ENCODE results near the gene TTLL11.

The TTLL11 gene

DNA sequence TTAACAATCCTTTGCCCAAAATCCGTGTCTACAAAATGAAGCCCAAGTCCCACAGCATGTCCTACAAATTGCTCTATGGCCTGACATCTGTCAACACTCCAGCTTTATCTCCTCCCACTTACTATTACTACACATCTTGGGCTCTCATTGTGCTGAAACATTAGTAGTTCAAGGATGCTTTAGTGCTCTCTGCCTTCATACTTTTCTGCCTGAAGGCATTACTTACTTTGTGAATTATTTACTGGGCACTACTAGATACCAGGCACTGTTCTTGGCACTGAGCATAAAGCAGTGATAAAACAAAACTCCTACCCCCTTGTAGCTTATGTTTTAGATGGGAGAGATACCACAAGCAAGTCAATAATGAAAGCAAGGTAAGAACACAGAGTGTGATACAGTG is 113.4 kb downstream of the TTLL11 start:
- Mint-ChIP-seq H3K4me1 (no peaks in the 10 kb centered on the region), H3K27ac (no peak overlapping the region), H3K9me3 (peaks cover 10% of the 10 kb centered on the region), H3K36me3 (no peaks in the 10 kb centered on the region), H3K4me3 (no peak overlapping the region)
- ATAC-seq (no peak), DNase-seq (ENCODE audit: low spot score in 2 of 2) (no peak)

- no peak for DNase-seq (ENCODE audit: low spot score in 2 of 2)
- Mint-ChIP-seq H3K4me3 (no peak overlapping the region), H3K27ac (no peak overlapping the region), H3K9me3 (peaks cover 7% of the 10 kb centered on the region), H3K4me1 (no peaks in the 10 kb centered on the region), H3K36me3 (no peaks in the 10 kb centered on the region)
- ATAC-seq: peak; percentile 82
These were observed 116.4 kb downstream of the TTLL11 start for GRCh38 chr9:121976751-121977150.

- Mint-ChIP-seq H3K4me3 (no peak overlapping the region), H3K4me1 (no peaks in the 10 kb centered on the region), H3K27ac (peak overlapping the region; percentile 20), H3K36me3 (no peaks in the 10 kb centered on the region), H3K9me3 (peaks cover 2% of the 10 kb centered on the region)
- ATAC-seq (no peak), DNase-seq (ENCODE audit: low spot score in 2 of 2) (no peak)
These were observed 117.3 kb downstream of the TTLL11 start for GRCh38 chr9:121975801-121976277.

GRCh38 chr9:121974421-121974820 is 118.7 kb downstream of the TTLL11 start:
- H3K4me3 Mint-ChIP-seq: no peak overlapping the region
- H3K27ac Mint-ChIP-seq: no peak overlapping the region
- H3K4me1 Mint-ChIP-seq: no peaks in the 10 kb centered on the region
- no peak for DNase-seq (ENCODE audit: low spot score in 2 of 2)
- ATAC-seq: no peak
- H3K36me3 Mint-ChIP-seq: no peaks in the 10 kb centered on the region
- H3K9me3 Mint-ChIP-seq: no peaks in the 10 kb centered on the region

GRCh38 chr9:121972501-121972981 is 120.6 kb downstream of the TTLL11 start:
- ATAC-seq (no peak), DNase-seq (ENCODE audit: low spot score in 2 of 2) (no peak)
- Mint-ChIP-seq H3K27ac (no peak overlapping the region), H3K36me3 (no peaks in the 10 kb centered on the region), H3K4me3 (no peak overlapping the region), H3K4me1 (no peaks in the 10 kb centered on the region), H3K9me3 (no peaks in the 10 kb centered on the region)

GRCh38 chr9:121968056-121968455 is 125.1 kb downstream of the TTLL11 start:
- Mint-ChIP-seq H3K36me3 (no peaks in the 10 kb centered on the region), H3K9me3 (no peaks in the 10 kb centered on the region), H3K4me1 (no peaks in the 10 kb centered on the region), H3K27ac (no peak overlapping the region), H3K4me3 (no peak overlapping the region)
- DNase-seq (ENCODE audit: low spot score in 2 of 2) (no peak), ATAC-seq (no peak)

DNA sequence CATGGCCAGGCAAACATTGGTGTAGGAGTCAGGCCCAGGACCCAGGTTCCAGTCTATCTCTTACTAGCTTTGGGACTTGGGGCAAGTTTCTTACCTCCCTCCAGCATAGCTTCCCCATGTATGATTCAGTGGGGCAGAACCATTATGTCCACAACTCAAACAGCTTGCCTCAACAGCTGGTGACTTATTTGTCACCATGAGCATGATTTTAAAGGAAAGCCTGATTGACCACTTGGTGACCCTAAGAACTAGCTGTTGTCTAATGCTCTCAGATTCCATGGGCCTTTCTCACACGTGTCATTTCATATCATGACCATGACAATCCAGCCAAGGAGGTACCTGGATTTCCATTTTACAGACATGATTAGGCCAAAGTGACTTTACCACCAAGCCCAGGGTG is 126.4 kb downstream of the TTLL11 start:
- no peak for ATAC-seq
- Mint-ChIP-seq H3K4me1 (no peaks in the 10 kb centered on the region), H3K4me3 (no peak overlapping the region), H3K36me3 (no peaks in the 10 kb centered on the region), H3K27ac (no peak overlapping the region), H3K9me3 (no peaks in the 10 kb centered on the region)
- DNase-seq (ENCODE audit: low spot score in 2 of 2): no peak

DNA sequence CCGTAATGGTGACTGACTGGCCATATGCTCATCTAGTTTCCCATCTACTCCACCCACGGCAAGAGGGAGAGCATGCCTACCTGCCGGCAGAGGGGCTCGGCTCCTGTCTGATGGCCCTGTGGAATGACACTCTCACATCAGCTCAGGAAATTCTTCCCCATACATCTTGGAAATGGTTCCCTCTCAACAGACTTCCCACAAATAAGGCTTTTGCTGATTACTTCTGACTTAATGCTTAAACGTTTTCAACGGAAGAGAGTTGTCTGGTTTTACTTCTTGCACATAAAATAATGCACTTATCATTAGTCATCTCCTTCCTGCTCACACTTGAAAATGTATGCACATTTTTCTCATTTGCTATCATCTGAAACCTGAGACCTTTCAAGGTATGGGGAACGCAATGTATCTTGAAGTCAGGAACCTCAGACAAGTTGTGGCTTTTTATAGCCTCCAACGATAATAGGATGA is 129.5 kb downstream of the TTLL11 start:
- Mint-ChIP-seq H3K4me3 (no peak overlapping the region), H3K27ac (no peak overlapping the region), H3K36me3 (no peaks in the 10 kb centered on the region), H3K4me1 (no peaks in the 10 kb centered on the region), H3K9me3 (no peaks in the 10 kb centered on the region)
- DNase-seq (ENCODE audit: low spot score in 2 of 2) (no peak), ATAC-seq (no peak)

DNA sequence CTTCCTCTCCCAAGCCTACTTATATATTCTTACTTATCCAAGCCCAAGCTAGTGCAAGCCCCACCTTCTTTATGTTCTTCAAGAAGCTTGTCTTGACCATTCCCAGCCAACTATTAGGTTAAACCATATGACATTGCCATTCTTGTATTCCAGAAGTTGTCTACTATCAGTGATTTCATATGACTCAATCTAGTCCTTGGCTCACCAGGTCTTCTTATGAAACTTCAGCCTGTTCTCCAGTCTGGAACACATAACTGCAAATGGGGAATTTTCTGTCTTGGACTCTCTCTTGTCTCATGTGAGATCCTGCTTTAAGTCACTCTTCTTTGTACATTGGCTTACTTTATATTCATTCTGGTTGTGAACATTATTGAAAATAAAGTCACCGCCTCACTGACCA is 130.7 kb downstream of the TTLL11 start:
- DNase-seq (ENCODE audit: low spot score in 2 of 2) (no peak), ATAC-seq (no peak)
- H3K9me3 Mint-ChIP-seq: no peaks in the 10 kb centered on the region
- no peaks in the 10 kb centered on the region for H3K4me1 Mint-ChIP-seq
- no peak overlapping the region for H3K4me3 Mint-ChIP-seq
- no peaks in the 10 kb centered on the region for H3K36me3 Mint-ChIP-seq
- no peak overlapping the region for H3K27ac Mint-ChIP-seq

- ATAC-seq (no peak), DNase-seq (ENCODE audit: low spot score in 2 of 2) (no peak)
- H3K4me3 Mint-ChIP-seq: no peak overlapping the region
- H3K4me1 Mint-ChIP-seq: no peaks in the 10 kb centered on the region
- no peaks in the 10 kb centered on the region for H3K9me3 Mint-ChIP-seq
- no peaks in the 10 kb centered on the region for H3K36me3 Mint-ChIP-seq
- no peak overlapping the region for H3K27ac Mint-ChIP-seq
These were observed 132.4 kb downstream of the TTLL11 start for GRCh38 chr9:121960665-121961064.

GRCh38 chr9:121958530-121958929 is 134.6 kb downstream of the TTLL11 start:
- Mint-ChIP-seq H3K4me1 (no peaks in the 10 kb centered on the region), H3K4me3 (no peak overlapping the region), H3K36me3 (no peaks in the 10 kb centered on the region), H3K9me3 (no peaks in the 10 kb centered on the region), H3K27ac (no peak overlapping the region)
- DNase-seq (ENCODE audit: low spot score in 2 of 2) (no peak), ATAC-seq (no peak)

- Mint-ChIP-seq H3K4me1 (no peaks in the 10 kb centered on the region), H3K9me3 (no peaks in the 10 kb centered on the region), H3K36me3 (no peaks in the 10 kb centered on the region), H3K4me3 (no peak overlapping the region), H3K27ac (no peak overlapping the region)
- DNase-seq (ENCODE audit: low spot score in 2 of 2): no peak
- ATAC-seq: no peak
These were observed 136.3 kb downstream of the TTLL11 start for GRCh38 chr9:121956808-121957207.

DNA sequence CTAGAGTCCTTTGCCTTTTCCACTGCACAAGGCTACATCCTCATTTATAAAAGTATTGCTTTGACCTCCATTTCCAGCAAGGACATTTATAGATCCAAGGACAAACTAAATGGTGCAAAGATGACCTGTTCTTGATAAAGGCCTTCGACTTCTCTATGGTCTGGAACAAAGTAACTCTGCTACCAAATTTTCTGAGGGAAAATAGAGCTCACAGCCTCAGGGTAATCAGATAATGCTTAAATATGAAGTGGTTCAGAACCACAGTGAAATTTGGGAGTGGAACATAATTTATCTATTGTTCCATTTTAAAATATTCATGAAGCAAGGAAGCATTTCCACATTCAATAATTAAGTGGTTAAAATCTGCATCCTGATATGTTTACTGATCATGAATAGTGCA is 137.5 kb downstream of the TTLL11 start:
- DNase-seq (ENCODE audit: low spot score in 2 of 2) (no peak), ATAC-seq (no peak)
- Mint-ChIP-seq H3K4me1 (no peaks in the 10 kb centered on the region), H3K4me3 (no peak overlapping the region), H3K9me3 (no peaks in the 10 kb centered on the region), H3K36me3 (no peaks in the 10 kb centered on the region), H3K27ac (no peak overlapping the region)

DNA sequence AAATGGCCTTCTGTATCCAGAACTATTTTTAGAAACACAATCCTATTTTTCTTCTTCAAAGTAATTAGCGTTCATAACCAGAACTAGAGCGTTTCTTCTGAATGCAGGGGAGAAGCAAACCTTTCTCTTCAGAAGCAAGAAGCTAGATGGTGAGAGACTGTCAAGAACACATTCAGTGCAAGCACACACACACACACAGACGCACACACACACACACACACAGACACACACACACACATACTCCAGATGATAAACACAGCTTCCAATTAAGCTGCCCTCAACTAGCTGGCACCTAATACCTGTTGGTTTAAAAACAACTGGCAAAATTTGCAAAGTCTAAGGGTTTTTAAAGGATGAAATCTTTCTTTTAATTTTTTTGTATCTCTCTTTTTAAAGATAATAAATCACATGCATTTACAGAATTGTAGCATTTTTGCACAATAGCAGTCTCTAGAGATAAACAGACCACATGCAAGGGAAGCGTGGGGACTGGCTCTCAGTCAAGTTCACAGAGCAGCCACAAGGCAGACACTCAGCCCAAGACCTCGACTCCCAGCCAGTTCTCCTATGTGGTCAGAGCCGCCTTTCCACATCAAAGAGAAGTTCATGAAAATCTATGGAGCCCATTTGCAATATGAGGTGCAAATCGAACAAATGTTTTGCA is 138.5 kb downstream of the TTLL11 start:
- Mint-ChIP-seq H3K36me3 (no peaks in the 10 kb centered on the region), H3K9me3 (no peaks in the 10 kb centered on the region), H3K27ac (no peak overlapping the region), H3K4me3 (no peak overlapping the region), H3K4me1 (no peaks in the 10 kb centered on the region)
- DNase-seq (ENCODE audit: low spot score in 2 of 2) (no peak), ATAC-seq (no peak)

DNA sequence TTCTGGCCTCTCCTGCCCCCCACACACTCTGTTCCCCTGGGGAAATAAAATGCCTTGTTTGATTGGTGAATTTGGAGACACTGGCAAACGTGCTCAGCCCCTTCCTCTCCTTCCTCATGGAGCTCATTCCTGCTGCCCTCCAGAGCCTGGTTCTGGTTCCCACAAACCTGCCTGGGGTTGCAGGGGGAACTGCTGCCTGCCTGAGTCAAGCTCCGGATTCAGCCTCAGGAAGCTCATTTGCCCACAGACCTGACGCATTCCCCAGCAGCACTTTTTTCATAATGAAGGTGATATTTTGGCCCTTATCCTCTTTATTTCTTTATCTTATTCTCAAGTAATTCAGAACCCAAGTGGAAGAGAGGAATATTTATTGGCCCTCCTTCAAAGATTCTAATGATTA is 140.5 kb downstream of the TTLL11 start:
- H3K27ac Mint-ChIP-seq: no peak overlapping the region
- no peaks in the 10 kb centered on the region for H3K36me3 Mint-ChIP-seq
- ATAC-seq: no peak
- no peak for DNase-seq (ENCODE audit: low spot score in 2 of 2)
- no peaks in the 10 kb centered on the region for H3K4me1 Mint-ChIP-seq
- no peak overlapping the region for H3K4me3 Mint-ChIP-seq
- H3K9me3 Mint-ChIP-seq: no peaks in the 10 kb centered on the region

DNA sequence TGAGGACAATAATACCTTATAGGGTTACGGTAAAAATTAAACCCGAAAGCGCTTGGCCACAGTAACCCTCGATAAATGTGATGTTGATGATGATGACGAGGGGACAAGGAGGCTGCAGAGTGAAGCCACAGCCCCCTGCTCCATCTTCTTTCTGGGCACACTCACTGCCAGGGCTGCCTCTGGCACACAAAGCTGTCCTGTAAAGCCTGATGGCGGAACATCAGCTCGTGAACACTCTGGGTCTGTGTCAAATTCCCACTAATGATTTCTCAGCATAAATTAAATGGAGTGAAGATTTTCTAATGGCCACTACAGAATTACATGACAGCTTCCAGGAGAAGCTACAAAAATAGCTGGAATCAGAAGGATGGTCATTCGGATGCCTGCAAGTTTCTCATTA is 142.2 kb downstream of the TTLL11 start:
- Mint-ChIP-seq H3K4me3 (no peak overlapping the region), H3K36me3 (no peaks in the 10 kb centered on the region), H3K27ac (no peak overlapping the region), H3K9me3 (no peaks in the 10 kb centered on the region), H3K4me1 (no peaks in the 10 kb centered on the region)
- ATAC-seq (no peak), DNase-seq (ENCODE audit: low spot score in 2 of 2) (no peak)

Measured in stimulated activated effector memory CD8-positive, alpha-beta T cell treated with anti-CD3 and anti-CD28 coated beads, Interleukin-12 subunit alpha, Interleukin-12 subunit beta, amount 100 ng/mL, for 72 hours (primary cell).